CD4-positive, alpha-beta T cell (primary cell): ENCODE results near the gene PRKCSH. TPM values are rescaled to one million over a fixed set of nuclear protein-coding genes. Genes with fewer than 3 reads are reported as not detected.

Experiments
- ATAC-seq: fragments of 200-7000 bp; cut with Tn5 transposase; one replicate; pipeline ENCODE4 v1.10.0; 2022; ENCODE audit warnings: mild to moderate bottlenecking; ENCODE audit not compliant: poor library complexity
- CTCF ChIA-PET: fragments of 350-600 bp; sonication (Branson Sonifier 250); formaldehyde crosslinking; loops from one replicate; lab custom pipeline; 2021; ENCODE audit warnings: antibody characterized with exemption, inconsistent platforms; lab: Charles Lee
- POLR2A ChIA-PET: fragments of 350-600 bp; sonication (Branson Sonifier 250); formaldehyde crosslinking; loops from one replicate; lab custom pipeline; 2021; ENCODE audit warnings: antibody characterized with exemption, inconsistent platforms; lab: Charles Lee
- DNase-seq, 14 experiments: peaks; one replicate each; pipeline ENCODE4 v3.0.0-alpha.2; 2013 to 2020; ENCODE audit warnings: mixed read lengths in 2 of 14
- H3K27ac ChIP-seq, 2 donors: one replicate each; pipeline versions ENCODE4 v1.5.1 to v1.7.0; 2013; ENCODE audit warnings: low read length in 2 of 2, low read depth in 1 of 2, mild to moderate bottlenecking in 1 of 2
- H3K27me3 ChIP-seq, 2 experiments: 1 replicate in 1 of 2; 2 replicates in 1 of 2; pipeline versions ENCODE4 v1.6.1 to v1.7.0; 2013; ENCODE audit warnings: low read length in 2 of 2, control low read depth in 1 of 2, mild to moderate bottlenecking in 1 of 2, moderate library complexity in 1 of 2; ENCODE audit not compliant: insufficient read depth in 2 of 2, control insufficient read depth in 1 of 2
- H3K36me3 ChIP-seq: one replicate; pipeline ENCODE4 v1.6.1; 2013; ENCODE audit warnings: low read length, control low read depth; ENCODE audit not compliant: insufficient read depth
- H3K4me1 ChIP-seq: one replicate; pipeline ENCODE4 v1.6.1; 2013; ENCODE audit warnings: low read length, control low read depth; ENCODE audit not compliant: insufficient read depth
- H3K4me3 ChIP-seq: one replicate; pipeline ENCODE4 v1.5.1; 2013; ENCODE audit warnings: mild to moderate bottlenecking, low read length, moderate library complexity
- H3K9me3 ChIP-seq, 2 experiments: 1 replicate in 1 of 2; 2 replicates in 1 of 2; pipeline versions ENCODE4 v1.6.1 to v1.7.0; 2013; ENCODE audit warnings: low read length in 2 of 2, mild to moderate bottlenecking in 2 of 2, control low read depth in 1 of 2, moderate library complexity in 1 of 2; ENCODE audit not compliant: control insufficient read depth in 1 of 2, insufficient read depth in 1 of 2
- H3K27ac Mint-ChIP-seq: one replicate; pipeline ENCODE4 v1.8.0; 2020; ENCODE audit warnings: mixed read lengths
- H3K27me3 Mint-ChIP-seq: one replicate; pipeline ENCODE4 v1.8.0; 2021; ENCODE audit warnings: mixed read lengths
- H3K36me3 Mint-ChIP-seq: one replicate; pipeline ENCODE4 v1.8.0; 2021; ENCODE audit warnings: low read depth, mixed read lengths
- H3K4me1 Mint-ChIP-seq: one replicate; pipeline ENCODE4 v1.8.0; 2021; ENCODE audit warnings: low read depth, mixed read lengths
- H3K4me3 Mint-ChIP-seq: one replicate; pipeline ENCODE4 v1.8.0; 2020; ENCODE audit warnings: mild to moderate bottlenecking, mixed read lengths
- H3K9me3 Mint-ChIP-seq: one replicate; pipeline ENCODE4 v1.8.0; 2020; ENCODE audit warnings: mixed read lengths
- intact Hi-C, 2 experiments: fragments of 100-400 bp; cut with DNase I in 1 of 2; cut with micrococcal nuclease in 1 of 2; formaldehyde crosslinking; loops; one replicate each; pipeline versions ENCODE4 v1.15.1 to v1.9.0; 2023 to 2025; cut with DNase I, micrococcal nuclease
- total RNA-seq, 174 experiments: library from RNA in 2 of 174; stranded (reverse) in 2 of 174; gene quantifications; one replicate each; pipeline ENCODE4 v1.2.3 and lab custom pipeline; 2021 to 2026
- TF ChIP-seq, protein P1 (sequence below): fragments of 200-600 bp; IDR thresholded peaks from one replicate; pipeline ENCODE4 v1.8.0; 2022; ENCODE audit warnings: antibody characterized with exemption, mild to moderate bottlenecking

The PRKCSH gene
- total RNA-seq, 2 experiments from 2014 or later: 257 to 260 TPM

DNA sequence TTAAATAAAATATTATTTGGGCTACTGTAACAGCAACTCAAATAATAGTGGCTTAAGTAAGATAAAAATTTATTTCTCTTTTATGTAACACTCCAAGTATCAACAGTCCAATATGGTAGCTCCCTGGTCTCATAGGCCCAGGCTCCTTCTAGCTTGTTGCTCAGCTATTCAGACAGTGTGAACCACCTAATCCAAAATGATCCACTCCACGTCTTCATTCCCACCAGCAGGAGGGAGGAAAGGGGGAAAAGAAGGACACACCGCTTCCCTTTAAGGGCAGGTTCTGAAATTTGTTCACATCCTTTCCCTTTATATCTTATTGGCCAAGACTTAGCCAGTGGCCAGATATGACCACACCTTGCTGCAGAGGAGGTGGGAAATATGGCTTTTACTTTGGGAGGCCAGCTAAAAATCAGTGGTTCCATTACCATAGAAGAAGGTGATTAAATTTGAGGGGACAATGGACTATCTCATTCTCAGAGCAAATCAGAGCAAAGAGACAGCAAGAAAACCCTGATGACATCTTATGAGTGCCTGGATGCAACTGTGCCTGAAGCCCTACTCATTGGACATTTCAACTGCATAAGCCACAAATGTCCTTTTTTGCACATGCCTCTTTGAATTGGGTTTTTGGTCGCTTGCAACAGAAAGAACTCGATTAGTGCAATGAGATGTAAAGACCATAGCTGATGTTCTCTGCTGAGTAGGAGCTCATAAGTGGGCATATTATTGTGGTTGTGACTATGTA lies 44.3 kb upstream of the PRKCSH start:
- DNase-seq: no peak
- H3K4me3 ChIP-seq: no peak overlapping the region
- no peak overlapping the region for H3K4me3 Mint-ChIP-seq
- no peak for ATAC-seq
- no peaks in the 10 kb centered on the region for H3K36me3 Mint-ChIP-seq
- no peaks in the 10 kb centered on the region for H3K36me3 ChIP-seq
- H3K4me1 Mint-ChIP-seq: peaks cover 6% of the 10 kb centered on the region
- ChIA-PET CTCF (no interaction called here), POLR2A (interaction anchor here (2.0 kb wide), 1 partner anchor 10 kb away, joined by 7 read pairs; no protein-coding TSS in a partner anchor)
- TF ChIP-seq, protein P1, sequence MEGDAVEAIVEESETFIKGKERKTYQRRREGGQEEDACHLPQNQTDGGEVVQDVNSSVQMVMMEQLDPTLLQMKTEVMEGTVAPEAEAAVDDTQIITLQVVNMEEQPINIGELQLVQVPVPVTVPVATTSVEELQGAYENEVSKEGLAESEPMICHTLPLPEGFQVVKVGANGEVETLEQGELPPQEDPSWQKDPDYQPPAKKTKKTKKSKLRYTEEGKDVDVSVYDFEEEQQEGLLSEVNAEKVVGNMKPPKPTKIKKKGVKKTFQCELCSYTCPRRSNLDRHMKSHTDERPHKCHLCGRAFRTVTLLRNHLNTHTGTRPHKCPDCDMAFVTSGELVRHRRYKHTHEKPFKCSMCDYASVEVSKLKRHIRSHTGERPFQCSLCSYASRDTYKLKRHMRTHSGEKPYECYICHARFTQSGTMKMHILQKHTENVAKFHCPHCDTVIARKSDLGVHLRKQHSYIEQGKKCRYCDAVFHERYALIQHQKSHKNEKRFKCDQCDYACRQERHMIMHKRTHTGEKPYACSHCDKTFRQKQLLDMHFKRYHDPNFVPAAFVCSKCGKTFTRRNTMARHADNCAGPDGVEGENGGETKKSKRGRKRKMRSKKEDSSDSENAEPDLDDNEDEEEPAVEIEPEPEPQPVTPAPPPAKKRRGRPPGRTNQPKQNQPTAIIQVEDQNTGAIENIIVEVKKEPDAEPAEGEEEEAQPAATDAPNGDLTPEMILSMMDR: no peak
- H3K27me3 ChIP-seq: no peaks in the 10 kb centered on the region
- H3K27me3 Mint-ChIP-seq: peaks cover 10% of the 10 kb centered on the region
- intact Hi-C loops: no loop called here
- no peak overlapping the region for H3K27ac Mint-ChIP-seq
- H3K4me1 ChIP-seq: peaks cover 3% of the 10 kb centered on the region
- H3K27ac ChIP-seq: no peak overlapping the region
- peaks cover 6% of the 10 kb centered on the region in 2 experiments for H3K9me3 ChIP-seq
- H3K9me3 Mint-ChIP-seq: no peaks in the 10 kb centered on the region

DNA sequence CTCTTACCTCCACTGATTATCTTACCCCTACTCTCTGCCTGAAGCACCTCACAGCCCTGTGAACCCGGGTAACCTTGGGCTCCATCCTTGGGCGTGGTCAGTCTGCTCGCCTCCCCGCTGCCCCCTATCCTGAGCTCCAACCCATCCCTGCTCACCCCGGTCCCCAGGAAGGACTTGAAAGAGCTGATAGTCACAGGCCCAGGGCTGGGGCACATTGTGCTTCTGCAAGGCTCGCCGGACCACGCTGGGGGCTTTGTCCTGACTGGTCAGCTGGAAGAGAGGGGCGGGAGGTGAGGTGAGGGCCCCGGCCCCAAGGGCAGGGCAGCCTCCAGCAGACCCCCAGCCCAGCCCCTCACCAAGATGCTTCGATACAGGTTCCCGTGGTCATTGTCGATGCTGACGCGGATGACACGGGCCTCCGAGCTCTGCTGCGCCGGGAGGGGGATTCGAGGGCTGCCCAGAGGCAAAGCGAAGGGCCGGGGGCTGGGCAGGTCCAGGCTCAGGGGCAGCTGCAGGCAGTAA lies 38.3 kb upstream of the PRKCSH start:
- no peaks in the 10 kb centered on the region for H3K36me3 Mint-ChIP-seq
- intact Hi-C loops: no loop called here
- TF ChIP-seq, protein P1: no peak
- Histone ChIP-seq H3K9me3 (no peaks in the 10 kb centered on the region), H3K36me3 (no peaks in the 10 kb centered on the region), H3K4me3 (no peak overlapping the region), H3K4me1 (no peaks in the 10 kb centered on the region), H3K27me3 (no peaks in the 10 kb centered on the region), H3K27ac (no peak overlapping the region)
- H3K4me3 Mint-ChIP-seq: no peak overlapping the region
- H3K4me1 Mint-ChIP-seq: no peaks in the 10 kb centered on the region
- ATAC-seq: no peak
- no peak overlapping the region for H3K27ac Mint-ChIP-seq
- ChIA-PET CTCF (interaction anchor here (1.3 kb wide), 1 partner anchor 16 kb away, joined by 4 read pairs; no protein-coding TSS in a partner anchor), POLR2A (no interaction called here)
- no peaks in the 10 kb centered on the region for H3K9me3 Mint-ChIP-seq
- no peak for DNase-seq
- H3K27me3 Mint-ChIP-seq: peaks cover 18% of the 10 kb centered on the region

DNA sequence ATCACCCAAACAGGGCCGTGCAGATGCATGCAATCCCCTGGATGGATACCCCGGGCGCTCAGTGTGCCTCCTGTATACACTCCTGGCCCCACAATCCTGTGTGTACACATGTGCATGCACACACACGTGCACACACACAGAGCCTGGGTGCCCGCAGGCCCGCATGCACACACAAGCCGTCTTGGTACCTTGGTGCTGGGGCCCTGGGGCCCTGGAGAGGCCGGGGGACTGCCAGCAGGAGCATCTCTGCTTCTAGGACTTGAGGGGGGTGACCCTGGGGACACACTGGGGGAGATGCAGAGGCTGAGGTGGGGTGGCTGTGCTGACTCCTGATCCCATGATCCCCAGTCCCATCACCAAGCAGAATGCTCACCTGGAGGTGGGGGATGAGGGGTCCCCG lies 35.8 kb upstream of the PRKCSH start:
- Histone ChIP-seq H3K27ac (no peak overlapping the region), H3K36me3 (no peaks in the 10 kb centered on the region), H3K4me3 (no peak overlapping the region), H3K27me3 (no peaks in the 10 kb centered on the region), H3K9me3 (no peaks in the 10 kb centered on the region), H3K4me1 (no peaks in the 10 kb centered on the region)
- ChIA-PET POLR2A (no interaction called here), CTCF (no interaction called here)
- Mint-ChIP-seq H3K9me3 (no peaks in the 10 kb centered on the region), H3K27me3 (peaks cover 14% of the 10 kb centered on the region), H3K27ac (no peak overlapping the region), H3K4me1 (no peaks in the 10 kb centered on the region), H3K36me3 (no peaks in the 10 kb centered on the region), H3K4me3 (no peak overlapping the region)
- DNase-seq: no peak
- intact Hi-C loops: no loop called here
- ATAC-seq: no peak
- TF ChIP-seq, protein P1: no peak
